Spleen (tissue), 7 donors: ENCODE results near the gene MPPE1.

Source experiments
- CTCF ChIP-seq, 11 experiments: fragments of 200-600 bp in 7 of 11; fragments of 450-650 bp in 4 of 11; sonication (generic) in 4 of 11; IDR thresholded peaks in 8 of 11; conservative IDR thresholded peaks in 3 of 11; 1 replicate in 7 of 11; 2 replicates in 4 of 11; pipeline versions ENCODE4 v1.4.0 to v1.8.0; 2016 to 2021; ENCODE audit warnings: antibody characterized with exemption in 11 of 11, inconsistent platforms in 4 of 11, mild to moderate bottlenecking in 1 of 11
- POLR2A ChIP-seq, 3 donors: fragments of 450-650 bp; IDR thresholded peaks; one replicate each; pipeline ENCODE4 v1.5.1; 2017; ENCODE audit warnings: antibody characterized with exemption in 3 of 3, mild to moderate bottlenecking in 1 of 3
- donor health status: DM: no; HTN: no; CAD: no; lungs with moderate emphysema.
- donor health status: DM: no; HTN: no; CAD: no.
- donor health status: DM: no; HTN: no; CAD: no.

DNA sequence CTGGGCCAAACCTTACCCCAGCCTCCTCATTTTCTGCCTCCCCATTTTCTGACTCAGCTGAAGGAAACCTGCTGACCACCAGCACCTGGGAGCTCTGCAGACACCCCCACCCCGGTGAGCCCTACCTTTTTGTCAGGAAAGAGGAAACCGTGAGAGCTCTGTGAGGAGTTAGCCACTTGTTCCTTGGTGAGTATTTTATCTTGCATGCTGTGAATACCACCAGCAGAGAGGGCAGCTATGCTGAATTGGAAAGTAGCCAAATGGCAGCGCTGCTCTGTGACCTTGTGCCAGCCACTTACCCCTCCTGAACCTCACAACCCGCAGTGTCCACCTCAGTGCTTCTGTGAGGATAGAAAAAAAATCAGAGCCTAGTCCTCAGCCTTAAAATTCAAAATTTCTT lies 2.5 kb downstream of the MPPE1 start:
- TF ChIP-seq CTCF (IDR thresholded peaks at IDR 0.05 in 8 of 11, conservative IDR thresholded peaks at IDR 0.05 in 3 of 11) (no peak), POLR2A (IDR thresholded peaks at IDR 0.05) (no peak)
